ENCODE results near the gene TSPAN18.

Gene TSPAN18

GRCh38 chr11:44782478-44782877 is 55.7 kb downstream of the TSPAN18 start:
- H3K27ac ChIP-seq: no peak overlapping the region
- TF ChIP-seq CTCF (IDR thresholded peaks at IDR 0.05; ENCODE audit: low read depth, low read length, missing control alignments): no peak
- in situ Hi-C loops (cut with HindIII; ENCODE audit: low pct_ligation_motif_present, low sequenced_read_pairs): no loop called here
- no peak for DNase-seq
- H3K27me3 ChIP-seq (replicated peaks): peaks cover 29% of the 10 kb centered on the region
- no peaks in the 10 kb centered on the region for H3K36me3 ChIP-seq (replicated peaks)
- H3K4me3 ChIP-seq (ENCODE audit: low read depth, low read length): no peak overlapping the region

DNA sequence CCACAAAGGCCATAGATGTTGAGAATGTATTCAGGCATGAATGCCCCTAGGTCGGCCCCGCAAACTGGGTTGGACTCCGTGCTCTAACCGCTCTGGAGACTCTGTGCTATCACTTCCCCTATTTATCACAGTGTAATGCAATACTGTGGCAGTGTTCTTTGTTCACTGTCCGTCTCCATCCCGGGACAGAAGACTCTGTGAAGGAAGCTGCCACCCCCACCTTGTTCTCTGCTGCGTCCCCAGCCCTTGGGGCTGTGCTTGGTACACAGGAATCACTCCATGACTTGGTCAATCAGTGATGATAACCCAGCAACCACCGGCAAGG is 57.6 kb downstream of the TSPAN18 start:
- Histone ChIP-seq H3K4me3 (ENCODE audit: low read depth, low read length) (no peak overlapping the region), H3K27me3 (replicated peaks) (peaks cover 24% of the 10 kb centered on the region), H3K36me3 (replicated peaks) (no peaks in the 10 kb centered on the region), H3K27ac (no peak overlapping the region)
- DNase-seq: no peak
- in situ Hi-C loops (cut with HindIII; ENCODE audit: low pct_ligation_motif_present, low sequenced_read_pairs): no loop called here
- TF ChIP-seq CTCF (IDR thresholded peaks at IDR 0.05; ENCODE audit: low read depth, low read length, missing control alignments): no peak

DNA sequence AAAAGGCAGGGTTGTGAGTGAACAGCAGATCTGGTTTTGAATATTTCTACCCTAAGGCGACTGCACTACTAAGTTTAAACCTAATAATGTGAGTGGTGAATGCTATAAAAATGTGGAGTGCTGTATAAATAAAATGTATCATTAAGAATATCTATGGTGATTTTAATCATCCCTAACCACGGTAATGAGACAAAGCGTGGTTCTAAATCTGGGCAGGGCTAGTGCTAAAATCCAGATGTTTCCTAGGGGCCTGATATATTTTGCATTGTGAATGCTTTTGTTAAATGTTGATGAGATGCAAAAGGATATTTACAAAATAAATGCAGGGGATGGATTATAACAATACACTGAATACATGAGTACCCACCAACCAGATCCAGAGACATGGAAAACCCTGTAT is 58.1 kb downstream of the TSPAN18 start:
- TF ChIP-seq CTCF (IDR thresholded peaks at IDR 0.05; ENCODE audit: low read depth, low read length, missing control alignments): no peak
- no peak overlapping the region for H3K27ac ChIP-seq
- peaks cover 24% of the 10 kb centered on the region for H3K27me3 ChIP-seq (replicated peaks)
- H3K36me3 ChIP-seq (replicated peaks): no peaks in the 10 kb centered on the region
- in situ Hi-C loops (cut with HindIII; ENCODE audit: low pct_ligation_motif_present, low sequenced_read_pairs): no loop called here
- no peak overlapping the region for H3K4me3 ChIP-seq (ENCODE audit: low read depth, low read length)
- no peak for DNase-seq

DNA sequence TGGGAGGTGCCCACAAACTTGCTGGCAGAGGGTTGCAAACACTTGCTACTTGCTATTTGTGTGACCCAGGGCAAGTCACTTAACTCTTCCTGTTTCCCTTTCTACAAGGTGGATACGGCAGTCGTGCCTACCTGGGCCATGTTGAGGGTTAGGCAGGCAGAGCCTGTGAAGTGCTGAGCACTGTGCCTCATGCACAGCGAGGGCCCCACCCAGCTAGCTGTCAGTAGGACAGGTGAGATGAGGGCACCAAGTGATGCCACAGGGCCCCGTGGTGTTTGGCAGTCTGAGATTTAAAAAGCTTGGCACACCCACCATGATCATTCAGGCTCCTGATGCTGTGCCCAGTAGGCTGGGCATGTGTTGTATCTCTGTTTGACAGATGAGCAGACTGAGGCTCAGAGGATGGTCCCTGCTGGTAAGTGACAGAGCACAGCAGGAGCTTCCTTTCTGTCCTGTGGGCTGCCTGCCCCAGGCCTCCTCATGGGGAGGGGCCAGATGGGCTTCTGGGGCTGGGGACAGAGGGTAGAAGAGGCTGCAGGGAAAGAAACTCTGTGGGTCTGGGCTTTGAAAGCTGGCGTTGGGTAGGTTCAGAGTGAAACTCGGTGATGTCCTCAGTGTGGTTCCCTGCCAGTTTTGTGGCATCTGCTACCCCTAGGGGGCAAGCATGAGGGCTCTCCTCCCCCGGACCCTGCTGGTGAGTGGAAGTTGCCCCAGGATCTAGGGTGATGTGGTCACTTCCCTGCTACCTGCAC is 59.3 kb downstream of the TSPAN18 start:
- in situ Hi-C loops (cut with HindIII; ENCODE audit: low pct_ligation_motif_present, low sequenced_read_pairs): no loop called here
- no peak for TF ChIP-seq CTCF (IDR thresholded peaks at IDR 0.05; ENCODE audit: low read depth, low read length, missing control alignments)
- H3K27ac ChIP-seq: no peak overlapping the region
- DNase-seq: no peak
- no peaks in the 10 kb centered on the region for H3K36me3 ChIP-seq (replicated peaks)
- no peak overlapping the region for H3K4me3 ChIP-seq (ENCODE audit: low read depth, low read length)
- H3K27me3 ChIP-seq (replicated peaks): peaks cover 24% of the 10 kb centered on the region

- H3K27ac ChIP-seq: no peak overlapping the region
- no peak overlapping the region for H3K4me3 ChIP-seq (ENCODE audit: low read depth, low read length)
- no peak for TF ChIP-seq CTCF (IDR thresholded peaks at IDR 0.05; ENCODE audit: low read depth, low read length, missing control alignments)
- peaks cover 25% of the 10 kb centered on the region for H3K27me3 ChIP-seq (replicated peaks)
- no peaks in the 10 kb centered on the region for H3K36me3 ChIP-seq (replicated peaks)
- no peak for DNase-seq
- in situ Hi-C loops (cut with HindIII; ENCODE audit: low pct_ligation_motif_present, low sequenced_read_pairs): no loop called here
These were observed 60.3 kb downstream of the TSPAN18 start for GRCh38 chr11:44787070-44787469.

GRCh38 chr11:44787981-44788380 is 61.2 kb downstream of the TSPAN18 start:
- Histone ChIP-seq H3K36me3 (replicated peaks) (no peaks in the 10 kb centered on the region), H3K27ac (no peak overlapping the region), H3K27me3 (replicated peaks) (peaks cover 26% of the 10 kb centered on the region), H3K4me3 (ENCODE audit: low read depth, low read length) (no peak overlapping the region)
- no peak for DNase-seq
- in situ Hi-C loops (cut with HindIII; ENCODE audit: low pct_ligation_motif_present, low sequenced_read_pairs): no loop called here
- no peak for TF ChIP-seq CTCF (IDR thresholded peaks at IDR 0.05; ENCODE audit: low read depth, low read length, missing control alignments)

Measured in brain microvascular endothelial cell (primary cell).